Astrocyte (in vitro differentiated cells and primary cell): ENCODE data around the gene PTK6. TPM values are rescaled to one million over a fixed set of nuclear protein-coding genes. Genes with fewer than 3 reads are reported as not detected.

ENCODE experiments used
- DNase-seq: peaks from one replicate; pipeline ENCODE4 v3.0.0-alpha.2; 2010; ENCODE audit warnings: low read depth
- FAIRE-seq: peaks from 2 replicates; lab custom pipeline; 2011; peaks lifted over from hg19 to GRCh38; lab: Jason Lieb, UNC
- H2AFZ ChIP-seq: 2 replicates; pipeline ENCODE4 v1.6.0; 2012; ENCODE audit warnings: low read depth, low read length, inconsistent platforms
- H3K27ac ChIP-seq: 2 replicates; pipeline ENCODE4 v1.5.1; 2011; ENCODE audit warnings: low read depth, low read length, inconsistent platforms
- H3K27me3 ChIP-seq: 2 replicates; pipeline ENCODE4 v1.6.0; 2011; ENCODE audit warnings: low read length, inconsistent platforms; ENCODE audit not compliant: insufficient read depth
- H3K36me3 ChIP-seq: 2 replicates; pipeline ENCODE4 v1.5.1; 2011; ENCODE audit warnings: low read length, inconsistent platforms; ENCODE audit not compliant: insufficient read depth
- H3K4me1 ChIP-seq: 2 replicates; pipeline ENCODE4 v1.5.1; 2011; ENCODE audit warnings: low read length, inconsistent platforms; ENCODE audit not compliant: insufficient read depth
- H3K4me2 ChIP-seq: 2 replicates; pipeline ENCODE4 v1.6.0; 2012; ENCODE audit warnings: low read length, inconsistent platforms
- H3K4me3 ChIP-seq: 2 replicates; pipeline ENCODE4 v1.5.1; 2011; ENCODE audit warnings: low read depth, mild to moderate bottlenecking, low read length, inconsistent platforms; ENCODE audit not compliant: insufficient read depth
- H3K79me2 ChIP-seq: 2 replicates; pipeline ENCODE4 v1.6.0; 2012; ENCODE audit warnings: mild to moderate bottlenecking, low read length, inconsistent platforms; ENCODE audit not compliant: insufficient read depth
- H3K9ac ChIP-seq: 2 replicates; pipeline ENCODE4 v1.6.0; 2012; ENCODE audit warnings: mild to moderate bottlenecking, low read length, inconsistent platforms
- H3K9me3 ChIP-seq: 2 replicates; pipeline ENCODE4 v1.5.1; 2012; ENCODE audit warnings: low read depth, mild to moderate bottlenecking, low read length, inconsistent platforms; ENCODE audit not compliant: insufficient read depth
- H4K20me1 ChIP-seq: 2 replicates; pipeline ENCODE4 v1.6.0; 2012; ENCODE audit warnings: low read length, inconsistent platforms; ENCODE audit not compliant: insufficient read depth
- H3K27ac Mint-ChIP-seq: one replicate; pipeline ENCODE4 v1.8.0; 2021; ENCODE audit warnings: mild to moderate bottlenecking, mixed read lengths; ENCODE audit not compliant: unreplicated experiment
- H3K27me3 Mint-ChIP-seq: one replicate; pipeline ENCODE4 v1.8.0; 2021; ENCODE audit warnings: low read depth, mixed read lengths; ENCODE audit not compliant: unreplicated experiment
- H3K36me3 Mint-ChIP-seq: one replicate; pipeline ENCODE4 v1.8.0; 2021; ENCODE audit warnings: low read depth, mixed read lengths; ENCODE audit not compliant: unreplicated experiment
- H3K4me1 Mint-ChIP-seq: one replicate; pipeline ENCODE4 v1.8.0; 2021; ENCODE audit warnings: low read depth, mixed read lengths; ENCODE audit not compliant: unreplicated experiment
- H3K4me3 Mint-ChIP-seq: one replicate; pipeline ENCODE4 v1.8.0; 2021; ENCODE audit warnings: mild to moderate bottlenecking, moderate library complexity, mixed read lengths; ENCODE audit not compliant: unreplicated experiment
- H3K9me3 Mint-ChIP-seq: one replicate; pipeline ENCODE4 v1.8.0; 2021; ENCODE audit warnings: mild to moderate bottlenecking, mixed read lengths; ENCODE audit not compliant: unreplicated experiment
- CTCF ChIP-seq: IDR thresholded peaks from 2 replicates; pipeline ENCODE4 v1.5.1; 2011; ENCODE audit warnings: low read depth, mild to moderate bottlenecking, inconsistent platforms, low read length, moderate library complexity; ENCODE audit not compliant: insufficient read depth
- EZH2 ChIP-seq: IDR thresholded peaks from 2 replicates; pipeline ENCODE4 v1.6.1; 2012; ENCODE audit warnings: mild to moderate bottlenecking, low read length, inconsistent platforms; ENCODE audit not compliant: insufficient read depth
- total RNA-seq: library from RNA; stranded (reverse); gene quantifications from 2 replicates; pipeline ENCODE4 v1.2.1, GENCODE V29; 2021

PTK6 gene
- total RNA-seq, 1 donor from 2014 or later: 0.18 TPM

GRCh38 chr20:63507083-63507743 is 30.0 kb downstream of the PTK6 start:
- no peak overlapping the region for H3K4me2 ChIP-seq
- H3K79me2 ChIP-seq: no peaks in the 10 kb centered on the region
- peaks cover 16% of the 10 kb centered on the region for H3K9me3 ChIP-seq
- no peak overlapping the region for H3K27ac ChIP-seq
- Mint-ChIP-seq H3K36me3 (no peaks in the 10 kb centered on the region), H3K4me1 (no peaks in the 10 kb centered on the region), H3K27ac (no peak overlapping the region), H3K27me3 (peaks cover 24% of the 10 kb centered on the region), H3K4me3 (no peak overlapping the region), H3K9me3 (peaks cover 21% of the 10 kb centered on the region)
- no peak overlapping the region for H3K4me3 ChIP-seq
- H3K27me3 ChIP-seq: peaks cover 12% of the 10 kb centered on the region
- no peaks in the 10 kb centered on the region for H4K20me1 ChIP-seq
- TF ChIP-seq CTCF (no peak), EZH2 (no peak)
- FAIRE-seq (no peak), DNase-seq (no peak)
- H3K4me1 ChIP-seq: no peaks in the 10 kb centered on the region
- no peak overlapping the region for H3K9ac ChIP-seq
- H3K36me3 ChIP-seq: no peaks in the 10 kb centered on the region
- H2AFZ ChIP-seq: no peak overlapping the region

GRCh38 chr20:63505723-63506122 is 31.5 kb downstream of the PTK6 start:
- no peaks in the 10 kb centered on the region for H3K4me1 Mint-ChIP-seq
- H3K9me3 Mint-ChIP-seq: peaks cover 21% of the 10 kb centered on the region
- peaks cover 12% of the 10 kb centered on the region for H3K27me3 ChIP-seq

More at GRCh38 chr20:63505723-63506122, 31.5 kb downstream of the PTK6 start:
- H4K20me1 ChIP-seq: no peaks in the 10 kb centered on the region
- H3K4me2 ChIP-seq: no peak overlapping the region
- no peak overlapping the region for H2AFZ ChIP-seq
- Mint-ChIP-seq H3K27me3 (peaks cover 27% of the 10 kb centered on the region), H3K4me3 (no peak overlapping the region), H3K27ac (no peak overlapping the region), H3K36me3 (no peaks in the 10 kb centered on the region)
- no peaks in the 10 kb centered on the region for H3K79me2 ChIP-seq
- H3K36me3 ChIP-seq: no peaks in the 10 kb centered on the region
- no peak for FAIRE-seq
- TF ChIP-seq EZH2 (no peak), CTCF (no peak)
- H3K4me3 ChIP-seq: no peak overlapping the region
- no peaks in the 10 kb centered on the region for H3K4me1 ChIP-seq
- peaks cover 16% of the 10 kb centered on the region for H3K9me3 ChIP-seq
- no peak overlapping the region for H3K9ac ChIP-seq
- DNase-seq: no peak
- H3K27ac ChIP-seq: no peak overlapping the region
